HepG2 (cell line): ENCODE data around the gene LGI4. TPM values are rescaled to one million over a fixed set of nuclear protein-coding genes. Genes with fewer than 3 reads are reported as not detected.

Experiments used
- ATAC-seq: fragments of 200-7000 bp; cut with Tn5 transposase; 3 replicates; pipeline ENCODE4 v1.9.1; 2020; ENCODE audit warnings: mild to moderate bottlenecking, moderate library complexity
- BruUV-seq: library from RNA; stranded (reverse); fragments of 400-500 nt; replicated peaks from 2 replicates; lab custom pipeline; 2021; lab: Mats Ljungman, UMichigan
- CTCF ChIA-PET: fragments of 300-600 bp; formaldehyde crosslinking; extraction: SDS; loops from one replicate; lab custom pipeline; 2021; ENCODE audit warnings: low total read pairs, inconsistent platforms, low intra/inter-chr PET ratio; lab: Yijun Ruan, JAX
- POLR2A ChIA-PET: fragments of 350-600 bp; sonication (Branson Sonifier 250); formaldehyde crosslinking; loops from one replicate; lab custom pipeline; 2020; ENCODE audit warnings: antibody characterized with exemption, inconsistent platforms; lab: Yijun Ruan, JAX
- DNase-seq: peaks from one replicate; pipeline ENCODE4 v3.0.0-alpha.2; 2015; ENCODE audit warnings: low spot score
- FAIRE-seq: peaks from 3 replicates; lab custom pipeline; 2011; peaks lifted over from hg19 to GRCh38; lab: Jason Lieb, UNC
- H2AFZ ChIP-seq: one replicate; pipeline ENCODE4 v1.6.1; 2011; ENCODE audit warnings: low read length, inconsistent platforms
- H3K27ac ChIP-seq: fragments of 300-600 bp; 3 replicates; pipeline ENCODE4 v1.8.0; 2011; ENCODE audit warnings: mixed run types, mild to moderate bottlenecking, mixed read lengths, low read length, inconsistent platforms; ENCODE audit not compliant: insufficient read depth; ENCODE audit errors: extremely low read length
- H3K27me3 ChIP-seq, 2 experiments: fragments of 200-600 bp in 1 of 2; 2 replicates in 1 of 2; 3 replicates in 1 of 2; pipeline versions ENCODE4 v1.6.0 to v1.8.0; 2011; ENCODE audit warnings: low read length in 2 of 2, mild to moderate bottlenecking in 2 of 2, moderate library complexity in 2 of 2, inconsistent platforms in 1 of 2; ENCODE audit not compliant: insufficient read depth in 2 of 2, control insufficient read depth in 1 of 2
- H3K36me3 ChIP-seq, 2 experiments: fragments of 200-600 bp in 1 of 2; replicated peaks in 1 of 2; 2 replicates in 1 of 2; 3 replicates in 1 of 2; pipeline versions ENCODE4 v1.5.1 to v1.8.0; 2011; ENCODE audit warnings: low read length in 2 of 2, inconsistent platforms in 1 of 2; ENCODE audit not compliant: insufficient read depth in 2 of 2, control insufficient read depth in 1 of 2
- H3K4me1 ChIP-seq: 2 replicates; pipeline ENCODE4 v1.5.1; 2012; ENCODE audit warnings: low read length, inconsistent platforms; ENCODE audit not compliant: insufficient read depth
- H3K4me2 ChIP-seq: 2 replicates; pipeline ENCODE4 v1.6.0; 2011; ENCODE audit warnings: low read depth, low read length, inconsistent platforms
- H3K4me3 ChIP-seq, 3 experiments: fragments of 200-600 bp in 1 of 3; sonication (generic), shearing (Covaris generic) in 1 of 3; replicated peaks in 1 of 3; 2 replicates each; pipeline ENCODE4 v1.5.1; 2011 to 2016; ENCODE audit warnings: low read length in 3 of 3, inconsistent platforms in 2 of 3, low read depth in 2 of 3, mild to moderate bottlenecking in 2 of 3, control low read depth in 1 of 3, mixed read lengths in 1 of 3; ENCODE audit not compliant: insufficient read depth in 1 of 3
- H3K79me2 ChIP-seq: one replicate; pipeline ENCODE4 v1.6.1; 2011; ENCODE audit warnings: low read length, inconsistent platforms; ENCODE audit not compliant: insufficient read depth
- H3K9ac ChIP-seq: 2 replicates; pipeline ENCODE4 v1.6.0; 2011; ENCODE audit warnings: mild to moderate bottlenecking, low read depth, low read length, inconsistent platforms; ENCODE audit not compliant: insufficient read depth
- H3K9me3 ChIP-seq: 2 replicates; pipeline ENCODE4 v1.5.1; 2012; ENCODE audit warnings: mild to moderate bottlenecking, low read length
- H4K20me1 ChIP-seq: 2 replicates; pipeline ENCODE4 v1.6.0; 2011; ENCODE audit warnings: inconsistent platforms, mild to moderate bottlenecking, low read length, moderate library complexity; ENCODE audit not compliant: insufficient read depth
- ETV6 ChIP-seq: sonication (generic); formaldehyde crosslinking; conservative IDR thresholded peaks from 2 replicates; pipeline ENCODE4 v1.4.0; 2020; ENCODE audit warnings: missing genetic modification reagents
- ZNF337 ChIP-seq: sonication (generic); formaldehyde crosslinking; IDR thresholded peaks from 2 replicates; pipeline ENCODE4 v1.5.1; 2020; ENCODE audit warnings: missing genetic modification reagents, low read depth, mild to moderate bottlenecking, borderline replicate concordance
- ZNF614 ChIP-seq: IDR thresholded peaks from 2 replicates; pipeline ENCODE4 v1.6.1; 2018; ENCODE audit warnings: missing biosample characterization, missing genetic modification reagents, inconsistent platforms, borderline replicate concordance
- WGBS: methylation state at CpG from one replicate; pipeline ENCODE4 v1.1.6; 2017; ENCODE audit warnings: low lambda C conversion rate; 5-methylcytosine and 5-hydroxymethylcytosine counted together
- in situ Hi-C: cut with HindIII; loops from 2 replicates; pipeline ENCODE4 v1.10.0; 2017; ENCODE audit warnings: low pct_unique_long_range_greater_than_20kb; ENCODE audit not compliant: extremely low pct_ligation_motif_present
- intact Hi-C: fragments of 100-400 bp; cut with micrococcal nuclease; formaldehyde crosslinking; loops from one replicate; pipeline ENCODE4 v1.10.0; 2022; ENCODE audit not compliant: unreplicated experiment
- polyA plus RNA-seq, 8 experiments: library from polyadenylated mRNA; depleted of rRNA in 3 of 8; stranded (reverse) in 7 of 8; unstranded in 1 of 8; fragments of >200 nt; fragmentation: Illumina TruSeq in 4 of 8; extraction: Trizol in 4 of 8; gene quantifications; 2 replicates each; pipeline versions ENCODE4 v1.2.1 to v1.2.3, GENCODE V29; 2011 to 2016; ENCODE audit warnings: low read depth in 4 of 8, missing spikeins in 1 of 8, mixed read lengths in 1 of 8; ENCODE audit not compliant: insufficient read depth in 1 of 8
- total RNA-seq, 5 experiments: library from RNA; depleted of rRNA; stranded (reverse); fragments of >200 nt; fragmentation: Illumina TruSeq; extraction: Trizol; gene quantifications; 2 replicates each; pipeline ENCODE4 v1.2.3, GENCODE V29; 2016; ENCODE audit warnings: low read depth in 1 of 5
- TF ChIP-seq, protein P1 (sequence below): sonication (generic); formaldehyde crosslinking; IDR thresholded peaks from 2 replicates; pipeline ENCODE4 v1.5.1; 2020; ENCODE audit warnings: missing genetic modification reagents, mild to moderate bottlenecking, borderline replicate concordance
- TF ChIP-seq, protein P2 (sequence below), 2 experiments: sonication (generic) in 1 of 2; formaldehyde crosslinking in 1 of 2; IDR thresholded peaks; 2 replicates each; pipeline versions ENCODE4 v1.4.0 to v1.6.1; 2018 to 2020; ENCODE audit warnings: missing genetic modification reagents in 2 of 2, borderline replicate concordance in 1 of 2, low read depth in 1 of 2, mild to moderate bottlenecking in 1 of 2, missing biosample characterization in 1 of 2
- TF ChIP-seq, protein P3 (sequence below): sonication (generic); formaldehyde crosslinking; conservative IDR thresholded peaks from 2 replicates; pipeline ENCODE4 v1.4.0; 2020; ENCODE audit warnings: missing genetic modification reagents
- TF ChIP-seq, protein P4 (sequence below): sonication (generic); formaldehyde crosslinking; IDR thresholded peaks from one replicate; pipeline ENCODE4 v1.5.1; 2020; ENCODE audit warnings: mild to moderate bottlenecking, missing genetic modification reagents; ENCODE audit errors: not compliant biosample characterization

LGI4 gene
- total and polyA plus RNA-seq, 2 of the 13 experiments (the other 11 are each of a cell fraction or from before 2014, with no cell fraction given) = 2.8 TPM; not detected in 1

DNA sequence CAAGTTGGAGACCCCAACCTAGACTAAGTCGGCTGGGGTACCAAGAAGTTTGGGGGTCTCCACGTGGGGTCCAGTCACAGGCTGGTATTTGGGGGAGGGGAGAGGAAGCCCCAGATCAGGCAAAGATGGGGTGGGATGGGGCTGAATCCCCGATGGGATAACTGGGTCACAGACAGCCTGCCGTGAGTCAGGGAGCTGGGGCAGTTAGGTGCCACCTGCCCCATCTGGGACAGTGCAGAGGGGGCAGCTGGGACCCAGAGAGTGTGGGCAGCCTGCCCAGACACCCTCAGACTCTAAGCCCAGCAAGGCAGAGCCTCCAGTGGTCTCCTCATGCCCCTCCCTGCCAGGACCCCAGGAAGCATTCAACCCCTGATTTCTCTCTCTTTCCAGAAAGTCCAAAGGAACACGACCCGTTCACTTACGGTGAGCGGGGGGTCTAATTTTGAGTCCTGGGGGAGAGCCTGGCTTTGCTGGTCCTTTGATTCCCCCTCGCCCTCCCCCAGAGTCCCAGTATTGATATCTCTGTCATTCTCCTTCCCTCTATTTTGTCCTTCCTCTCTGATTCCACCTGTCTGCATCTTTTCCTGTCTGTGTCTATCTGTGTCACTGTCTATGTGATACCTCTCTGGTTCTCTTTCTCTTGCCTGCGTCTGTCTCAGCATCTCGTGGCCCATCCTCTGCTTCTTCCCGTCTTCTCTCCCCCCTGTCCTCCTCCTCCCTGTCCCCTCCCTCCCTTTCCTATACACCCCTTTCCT, 5.5 kb upstream of the LGI4 start:
- POLR2A ChIA-PET = interaction anchor here (0.8 kb wide), 1 partner anchor 236 kb away, joined by 3 read pairs; no protein-coding TSS in a partner anchor
- CTCF ChIA-PET = no interaction called here
- Histone ChIP-seq H3K9me3 (no peaks in the 10 kb centered on the region), H3K36me3 (no peaks in the 10 kb centered on the region), H3K4me2 (peak overlapping the region; percentile 100), H3K4me3 (peak overlapping the region; percentile 64 to 81 (median 68)), H3K9ac (peak overlapping the region; percentile 72; the same call in 1 of the 2 replicates), H3K79me2 (no peaks in the 10 kb centered on the region), H4K20me1 (no peaks in the 10 kb centered on the region), H3K4me1 (peaks cover 55% of the 10 kb centered on the region), H3K27me3 (no peaks in the 10 kb centered on the region; a peak in 1 of 5 replicates)
- no peak for FAIRE-seq
- WGBS = 47% methylated on average over 10 of the region's 12 CpGs
- in situ Hi-C loops = no loop called here
- ATAC-seq = no peak
- no peak for DNase-seq
- no TSS peak for BruUV-seq
- intact Hi-C loops = no loop called here
- no peak for TF ChIP-seq ZNF614
- TF ChIP-seq, protein P1, sequence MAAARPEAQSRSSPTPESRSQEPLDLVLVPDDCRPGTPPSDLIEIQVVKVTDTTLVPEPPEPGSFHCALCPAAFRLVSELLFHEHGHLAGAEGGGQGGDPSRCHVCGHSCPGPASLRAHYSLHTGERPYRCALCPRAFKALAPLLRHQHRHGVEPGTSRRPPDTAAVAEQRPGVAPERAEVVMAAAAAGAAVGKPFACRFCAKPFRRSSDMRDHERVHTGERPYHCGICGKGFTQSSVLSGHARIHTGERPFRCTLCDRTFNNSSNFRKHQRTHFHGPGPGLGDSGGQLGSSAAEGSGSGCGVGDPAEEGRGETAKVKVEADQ (CRISPR knock-in tag) = 0 out of 2 replicates have a peak, but pooled peaks have one; percentile 35
- 0 out of 2 replicates have a peak, but pooled peaks have one; percentile 27 for TF ChIP-seq ZNF337 (CRISPR knock-in tag)
- TF ChIP-seq, protein P2, sequence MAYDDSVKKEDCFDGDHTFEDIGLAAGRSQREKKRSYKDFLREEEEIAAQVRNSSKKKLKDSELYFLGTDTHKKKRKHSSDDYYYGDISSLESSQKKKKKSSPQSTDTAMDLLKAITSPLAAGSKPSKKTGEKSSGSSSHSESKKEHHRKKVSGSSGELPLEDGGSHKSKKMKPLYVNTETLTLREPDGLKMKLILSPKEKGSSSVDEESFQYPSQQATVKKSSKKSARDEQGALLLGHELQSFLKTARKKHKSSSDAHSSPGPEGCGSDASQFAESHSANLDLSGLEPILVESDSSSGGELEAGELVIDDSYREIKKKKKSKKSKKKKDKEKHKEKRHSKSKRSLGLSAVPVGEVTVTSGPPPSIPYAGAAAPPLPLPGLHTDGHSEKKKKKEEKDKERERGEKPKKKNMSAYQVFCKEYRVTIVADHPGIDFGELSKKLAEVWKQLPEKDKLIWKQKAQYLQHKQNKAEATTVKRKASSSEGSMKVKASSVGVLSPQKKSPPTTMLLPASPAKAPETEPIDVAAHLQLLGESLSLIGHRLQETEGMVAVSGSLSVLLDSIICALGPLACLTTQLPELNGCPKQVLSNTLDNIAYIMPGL (CRISPR knock-in tag; IDR thresholded peaks at IDR 0.05; ENCODE audit: borderline replicate concordance in 1 of 2, low read depth in 1 of 2) = no peak
- TF ChIP-seq, protein P3, sequence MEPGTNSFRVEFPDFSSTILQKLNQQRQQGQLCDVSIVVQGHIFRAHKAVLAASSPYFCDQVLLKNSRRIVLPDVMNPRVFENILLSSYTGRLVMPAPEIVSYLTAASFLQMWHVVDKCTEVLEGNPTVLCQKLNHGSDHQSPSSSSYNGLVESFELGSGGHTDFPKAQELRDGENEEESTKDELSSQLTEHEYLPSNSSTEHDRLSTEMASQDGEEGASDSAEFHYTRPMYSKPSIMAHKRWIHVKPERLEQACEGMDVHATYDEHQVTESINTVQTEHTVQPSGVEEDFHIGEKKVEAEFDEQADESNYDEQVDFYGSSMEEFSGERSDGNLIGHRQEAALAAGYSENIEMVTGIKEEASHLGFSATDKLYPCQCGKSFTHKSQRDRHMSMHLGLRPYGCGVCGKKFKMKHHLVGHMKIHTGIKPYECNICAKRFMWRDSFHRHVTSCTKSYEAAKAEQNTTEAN = no peak
- TF ChIP-seq, protein P4, sequence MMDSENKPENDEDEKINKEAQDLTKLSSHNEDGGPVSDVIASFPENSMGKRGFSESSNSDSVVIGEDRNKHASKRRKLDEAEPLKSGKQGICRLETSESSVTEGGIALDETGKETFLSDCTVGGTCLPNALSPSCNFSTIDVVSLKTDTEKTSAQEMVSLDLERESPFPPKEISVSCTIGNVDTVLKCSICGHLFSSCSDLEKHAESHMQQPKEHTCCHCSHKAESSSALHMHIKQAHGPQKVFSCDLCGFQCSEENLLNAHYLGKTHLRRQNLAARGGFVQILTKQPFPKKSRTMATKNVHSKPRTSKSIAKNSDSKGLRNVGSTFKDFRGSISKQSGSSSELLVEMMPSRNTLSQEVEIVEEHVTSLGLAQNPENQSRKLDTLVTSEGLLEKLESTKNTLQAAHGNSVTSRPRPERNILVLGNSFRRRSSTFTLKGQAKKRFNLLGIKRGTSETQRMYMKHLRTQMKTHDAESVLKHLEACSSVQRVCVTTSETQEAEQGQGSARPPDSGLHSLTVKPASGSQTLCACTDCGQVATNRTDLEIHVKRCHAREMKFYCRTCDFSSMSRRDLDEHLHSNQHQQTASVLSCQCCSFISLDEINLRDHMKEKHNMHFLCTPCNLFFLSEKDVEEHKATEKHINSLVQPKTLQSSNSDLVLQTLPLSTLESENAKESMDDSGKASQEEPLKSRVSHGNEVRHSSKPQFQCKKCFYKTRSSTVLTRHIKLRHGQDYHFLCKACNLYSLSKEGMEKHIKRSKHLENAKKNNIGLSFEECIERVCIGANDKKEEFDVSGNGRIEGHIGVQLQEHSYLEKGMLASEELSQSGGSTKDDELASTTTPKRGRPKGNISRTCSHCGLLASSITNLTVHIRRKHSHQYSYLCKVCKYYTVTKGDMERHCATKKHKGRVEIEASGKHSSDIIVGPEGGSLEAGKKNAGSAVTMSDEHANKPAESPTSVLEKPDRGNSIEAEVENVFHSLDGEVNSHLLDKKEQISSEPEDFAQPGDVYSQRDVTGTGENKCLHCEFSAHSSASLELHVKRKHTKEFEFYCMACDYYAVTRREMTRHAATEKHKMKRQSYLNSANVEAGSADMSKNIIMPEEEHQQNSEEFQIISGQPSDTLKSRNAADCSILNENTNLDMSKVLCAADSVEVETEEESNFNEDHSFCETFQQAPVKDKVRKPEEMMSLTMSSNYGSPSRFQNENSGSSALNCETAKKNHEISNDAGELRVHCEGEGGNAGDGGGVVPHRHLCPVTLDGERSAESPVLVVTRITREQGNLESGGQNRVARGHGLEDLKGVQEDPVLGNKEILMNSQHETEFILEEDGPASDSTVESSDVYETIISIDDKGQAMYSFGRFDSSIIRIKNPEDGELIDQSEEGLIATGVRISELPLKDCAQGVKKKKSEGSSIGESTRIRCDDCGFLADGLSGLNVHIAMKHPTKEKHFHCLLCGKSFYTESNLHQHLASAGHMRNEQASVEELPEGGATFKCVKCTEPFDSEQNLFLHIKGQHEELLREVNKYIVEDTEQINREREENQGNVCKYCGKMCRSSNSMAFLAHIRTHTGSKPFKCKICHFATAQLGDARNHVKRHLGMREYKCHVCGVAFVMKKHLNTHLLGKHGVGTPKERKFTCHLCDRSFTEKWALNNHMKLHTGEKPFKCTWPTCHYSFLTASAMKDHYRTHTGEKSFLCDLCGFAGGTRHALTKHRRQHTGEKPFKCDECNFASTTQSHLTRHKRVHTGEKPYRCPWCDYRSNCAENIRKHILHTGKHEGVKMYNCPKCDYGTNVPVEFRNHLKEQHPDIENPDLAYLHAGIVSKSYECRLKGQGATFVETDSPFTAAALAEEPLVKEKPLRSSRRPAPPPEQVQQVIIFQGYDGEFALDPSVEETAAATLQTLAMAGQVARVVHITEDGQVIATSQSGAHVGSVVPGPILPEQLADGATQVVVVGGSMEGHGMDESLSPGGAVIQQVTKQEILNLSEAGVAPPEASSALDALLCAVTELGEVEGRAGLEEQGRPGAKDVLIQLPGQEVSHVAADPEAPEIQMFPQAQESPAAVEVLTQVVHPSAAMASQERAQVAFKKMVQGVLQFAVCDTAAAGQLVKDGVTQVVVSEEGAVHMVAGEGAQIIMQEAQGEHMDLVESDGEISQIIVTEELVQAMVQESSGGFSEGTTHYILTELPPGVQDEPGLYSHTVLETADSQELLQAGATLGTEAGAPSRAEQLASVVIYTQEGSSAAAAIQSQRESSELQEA (CRISPR knock-in tag) = peak; percentile 17
- TF ChIP-seq ETV6 (CRISPR knock-in tag) = no peak
- TF ChIP-seq, all 625 proteins: peak for 3
- Histone ChIP-seq H3K27ac (no peak overlapping the region), H2AFZ (no peak overlapping the region)
